ENCODE measurements around the gene DCDC1. TPM values are rescaled to one million over a fixed set of nuclear protein-coding genes. Genes with fewer than 3 reads are reported as not detected.
A peak's percentile ranks its signal among the peaks of the same experiment; 100 is the strongest.
"Not testable (repeated sequence)": the region's sequence is repeated elsewhere in the genome, so short reads cannot be mapped to it uniquely, and the experiment has no call there.

DCDC1 gene
- total and polyA plus RNA-seq, 2 donors from 2014 or later: 0.39 to 6.6 TPM

- intact Hi-C loops (cut with DNase I): no loop called here
These were observed 65.8 kb downstream of the DCDC1 start for GRCh38 chr11:31303644-31304180.

GRCh38 chr11:31301549-31302510 lies 67.7 kb downstream of the DCDC1 start:
- no peak overlapping the region for H3K4me3 ChIP-seq (ENCODE audit: low read length in 3 of 3)
- DNase-seq: peak in 1 of 5 donors; percentile 1
- no peaks in the 10 kb centered on the region for H3K27me3 ChIP-seq (ENCODE audit: control insufficient read depth, insufficient read depth, low read length)
- H3K9ac ChIP-seq (ENCODE audit: low read length in 3 of 3): no peak overlapping the region
- no peak for TF ChIP-seq CTCF (IDR thresholded peaks at IDR 0.05; ENCODE audit: borderline replicate concordance, extremely low read depth, insufficient read depth)
- no peak for FAIRE-seq
- H3K36me3 ChIP-seq (ENCODE audit: control insufficient read depth in 2 of 3, insufficient read depth in 3 of 3, low read length in 3 of 3): no peaks in the 10 kb centered on the region
- H3K4me1 ChIP-seq (ENCODE audit: control insufficient read depth in 2 of 3, insufficient read depth in 2 of 3, low read depth in 1 of 3, low read length in 3 of 3): no peaks in the 10 kb centered on the region
- no peak overlapping the region for H3K27ac ChIP-seq (ENCODE audit: low read depth in 2 of 2, low read length in 2 of 2)
- intact Hi-C loops (cut with DNase I): no loop called here
- H3K9me3 ChIP-seq (ENCODE audit: control insufficient read depth in 2 of 3, insufficient read depth in 1 of 3, low read length in 3 of 3): no peaks in the 10 kb centered on the region

More at GRCh38 chr11:31303644-31304180, 65.8 kb downstream of the DCDC1 start:
- Histone ChIP-seq H3K27ac (ENCODE audit: low read depth in 2 of 2, low read length in 2 of 2) (no peak overlapping the region), H3K36me3 (ENCODE audit: control insufficient read depth in 2 of 3, insufficient read depth in 3 of 3, low read length in 3 of 3) (no peaks in the 10 kb centered on the region), H3K4me3 (ENCODE audit: low read length in 3 of 3) (no peak overlapping the region), H3K9me3 (ENCODE audit: control insufficient read depth in 2 of 3, insufficient read depth in 1 of 3, low read length in 3 of 3) (no peaks in the 10 kb centered on the region), H3K9ac (ENCODE audit: low read length in 3 of 3) (no peak overlapping the region), H3K27me3 (ENCODE audit: control insufficient read depth, insufficient read depth, low read length) (no peaks in the 10 kb centered on the region), H3K4me1 (ENCODE audit: control insufficient read depth in 2 of 3, insufficient read depth in 2 of 3, low read depth in 1 of 3, low read length in 3 of 3) (no peaks in the 10 kb centered on the region)
- DNase-seq (no peak), FAIRE-seq (no peak)
- no peak for TF ChIP-seq CTCF (IDR thresholded peaks at IDR 0.05; ENCODE audit: borderline replicate concordance, extremely low read depth, insufficient read depth)

GRCh38 chr11:31295308-31295707 lies 74.2 kb downstream of the DCDC1 start:
- H3K36me3 ChIP-seq (ENCODE audit: control insufficient read depth in 2 of 3, insufficient read depth in 3 of 3, low read length in 3 of 3): no peaks in the 10 kb centered on the region
- no peaks in the 10 kb centered on the region for H3K27me3 ChIP-seq (ENCODE audit: control insufficient read depth, insufficient read depth, low read length)
- intact Hi-C loops (cut with DNase I): no loop called here
- no peak overlapping the region for H3K4me3 ChIP-seq (ENCODE audit: low read length in 3 of 3)
- H3K9me3 ChIP-seq (ENCODE audit: control insufficient read depth in 2 of 3, insufficient read depth in 1 of 3, low read length in 3 of 3): no peaks in the 10 kb centered on the region
- H3K9ac ChIP-seq (ENCODE audit: low read length in 3 of 3): no peak overlapping the region
- TF ChIP-seq CTCF (IDR thresholded peaks at IDR 0.05; ENCODE audit: borderline replicate concordance, extremely low read depth, insufficient read depth): no peak
- no peak overlapping the region for H3K27ac ChIP-seq (ENCODE audit: low read depth in 2 of 2, low read length in 2 of 2)
- FAIRE-seq (no peak), DNase-seq (no peak)
- H3K4me1 ChIP-seq (ENCODE audit: control insufficient read depth in 2 of 3, insufficient read depth in 2 of 3, low read depth in 1 of 3, low read length in 3 of 3): no peaks in the 10 kb centered on the region

DNA sequence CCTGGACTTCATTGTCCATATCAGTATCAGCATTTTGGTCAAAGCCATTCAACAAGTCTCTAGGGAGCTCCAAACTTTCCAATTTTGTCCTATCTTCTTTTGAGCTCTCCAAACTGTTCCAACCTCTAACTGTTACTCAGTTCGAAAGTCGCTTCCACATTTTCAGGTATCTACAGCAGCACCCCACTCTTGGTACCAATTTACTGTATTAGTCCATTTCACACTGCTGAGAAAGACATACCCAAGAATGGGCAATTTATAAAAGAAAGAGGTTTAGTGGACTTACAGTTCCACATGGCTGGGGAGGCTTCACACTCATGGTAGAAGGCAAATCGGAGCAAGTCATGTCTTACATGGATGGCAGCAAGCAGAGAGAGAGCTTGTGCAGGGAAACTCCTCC lies 96.0 kb downstream of the DCDC1 start:
- H3K27ac ChIP-seq (ENCODE audit: low read depth in 2 of 2, low read length in 2 of 2); FAIRE-seq; intact Hi-C loops (cut with DNase I); H3K9ac ChIP-seq (ENCODE audit: low read length in 3 of 3); H3K36me3 ChIP-seq (ENCODE audit: control insufficient read depth in 2 of 3, insufficient read depth in 3 of 3, low read length in 3 of 3); DNase-seq; H3K4me1 ChIP-seq (ENCODE audit: control insufficient read depth in 2 of 3, insufficient read depth in 2 of 3, low read depth in 1 of 3, low read length in 3 of 3); H3K27me3 ChIP-seq (ENCODE audit: control insufficient read depth, insufficient read depth, low read length); H3K4me3 ChIP-seq (ENCODE audit: low read length in 3 of 3): not testable (repeated sequence)
- peaks cover 0 to 10% (median 0%) of the 10 kb centered on the region in 3 donors for H3K9me3 ChIP-seq (ENCODE audit: control insufficient read depth in 2 of 3, insufficient read depth in 1 of 3, low read length in 3 of 3)

Measured in kidney (tissue), 14 donors.